ENCODE data around the gene CACNG3.
"Not testable (repeated sequence)": the region's sequence is repeated elsewhere in the genome, so short reads cannot be mapped to it uniquely, and the experiment has no call there.

Gene CACNG3

GRCh38 chr16:24337013-24337412 is 80.9 kb downstream of the CACNG3 start:
- no peak for DNase-seq

DNA sequence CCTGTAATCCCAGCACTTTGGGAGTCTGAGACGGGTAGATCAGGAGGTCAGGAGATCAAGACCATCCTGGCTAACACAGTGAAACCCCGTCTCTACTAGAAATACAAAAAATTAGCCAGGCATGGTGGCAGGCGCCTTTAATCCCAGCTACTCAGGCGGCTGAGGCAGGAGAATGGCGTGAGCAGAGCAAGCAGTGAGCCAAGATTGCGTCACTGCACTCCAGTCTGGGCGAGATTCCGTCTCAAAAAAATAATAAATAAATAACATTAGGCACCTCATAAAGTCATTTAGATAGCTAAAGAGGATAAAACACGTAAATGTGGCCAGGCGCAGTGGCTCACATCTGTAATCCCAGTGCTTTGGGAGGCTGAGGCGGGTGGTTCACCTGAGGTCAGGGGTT is 87.7 kb downstream of the CACNG3 start:
- not testable (repeated sequence) for DNase-seq

GRCh38 chr16:24344784-24345183 is 88.6 kb downstream of the CACNG3 start:
- no peak for DNase-seq

- DNase-seq, result no peak
Observed at GRCh38 chr16:24345704-24346103, 89.6 kb downstream of the CACNG3 start.

DNA sequence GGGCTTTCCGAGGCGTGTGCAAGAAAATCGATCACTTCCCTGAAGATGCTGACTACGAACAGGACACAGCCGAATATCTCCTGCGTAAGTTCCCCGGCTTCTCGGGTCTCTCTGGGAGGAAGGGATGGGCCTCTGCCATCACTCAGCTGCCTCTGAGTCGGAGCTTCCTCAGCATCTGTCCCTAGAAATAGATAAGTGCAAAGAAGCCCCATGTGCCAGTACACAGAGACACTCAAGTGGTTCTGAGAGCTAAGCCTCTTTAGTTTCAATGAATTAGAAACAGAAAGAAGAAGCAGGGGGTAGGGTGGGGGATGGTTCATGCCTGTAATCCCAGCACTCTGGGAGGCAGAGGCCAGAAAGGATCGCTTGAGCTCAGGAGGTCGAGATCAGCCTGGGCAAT is 90.6 kb downstream of the CACNG3 start:
- no peak for DNase-seq

GRCh38 chr16:24347556-24347955 is 91.4 kb downstream of the CACNG3 start:
- no peak for DNase-seq

GRCh38 chr16:24348545-24349290 is 92.6 kb downstream of the CACNG3 start:
- DNase-seq, result no peak

DNA sequence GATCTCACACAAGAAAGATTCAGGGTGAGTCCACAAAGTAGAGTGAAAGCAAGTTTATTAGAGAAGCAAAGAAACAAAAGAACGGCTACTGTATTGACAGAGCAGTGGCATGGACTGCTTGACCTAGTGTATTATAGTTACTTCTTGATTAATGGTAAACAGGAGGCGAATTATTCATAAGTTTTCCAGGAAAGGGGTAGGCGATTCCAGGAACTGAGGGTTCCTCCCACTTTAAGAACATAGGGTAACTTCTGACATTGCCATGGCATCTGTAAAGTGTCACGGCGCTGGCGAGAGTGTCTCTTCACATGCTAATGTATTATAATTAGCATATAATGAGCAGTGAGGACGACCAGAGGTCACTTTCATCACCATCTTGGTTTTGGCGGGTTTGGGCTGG is 93.2 kb downstream of the CACNG3 start:
- DNase-seq, result no peak

GRCh38 chr16:24352746-24353145 is 96.6 kb downstream of the CACNG3 start:
- DNase-seq, result no peak

DNA sequence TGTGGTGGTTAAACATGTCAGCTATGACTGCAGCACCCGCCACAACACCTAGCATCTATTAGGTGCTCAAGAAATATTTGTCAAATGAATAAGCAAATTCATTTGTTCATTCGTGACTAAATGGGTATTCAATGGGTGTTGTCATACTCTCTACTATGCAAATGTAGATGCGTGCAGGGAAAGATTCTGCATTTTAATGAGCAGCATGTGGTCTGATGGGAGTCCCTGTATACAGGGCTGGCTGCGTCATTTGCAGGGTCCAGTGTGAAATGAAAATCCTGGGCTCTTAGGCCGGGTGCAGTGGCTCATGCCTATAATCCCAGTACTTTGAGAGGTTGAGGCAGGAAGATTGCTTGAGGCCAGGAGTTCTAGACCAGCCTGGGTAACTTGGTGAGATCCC is 97.5 kb downstream of the CACNG3 start:
- no peak for DNase-seq

- no peak for DNase-seq
Observed at GRCh38 chr16:24357511-24357910, 101.4 kb downstream of the CACNG3 start.

DNA sequence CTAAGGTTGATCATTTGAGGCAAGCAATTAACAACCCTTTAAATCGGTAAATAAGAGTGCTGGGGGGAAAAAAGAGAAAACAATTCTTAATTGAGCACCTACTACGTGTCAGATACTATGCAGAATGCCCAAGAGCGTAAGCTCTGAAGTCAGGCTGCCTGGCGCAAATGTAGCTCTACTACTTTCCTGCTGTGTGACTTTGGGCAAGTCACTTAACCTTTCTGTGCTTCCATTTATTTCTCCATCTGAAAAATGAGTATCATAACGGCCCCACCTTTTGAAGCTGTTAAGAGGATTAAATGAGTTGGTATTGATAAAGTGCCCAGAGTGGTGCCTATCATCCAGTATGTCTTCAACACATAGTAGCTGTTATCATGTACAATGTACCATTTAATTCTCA is 102.0 kb downstream of the CACNG3 start:
- DNase-seq, result no peak

GRCh38 chr16:24359490-24359889 is 103.4 kb downstream of the CACNG3 start:
- DNase-seq, result no peak

- no peak for DNase-seq
Observed at GRCh38 chr16:24360936-24361335, 104.8 kb downstream of the CACNG3 start.

DNA sequence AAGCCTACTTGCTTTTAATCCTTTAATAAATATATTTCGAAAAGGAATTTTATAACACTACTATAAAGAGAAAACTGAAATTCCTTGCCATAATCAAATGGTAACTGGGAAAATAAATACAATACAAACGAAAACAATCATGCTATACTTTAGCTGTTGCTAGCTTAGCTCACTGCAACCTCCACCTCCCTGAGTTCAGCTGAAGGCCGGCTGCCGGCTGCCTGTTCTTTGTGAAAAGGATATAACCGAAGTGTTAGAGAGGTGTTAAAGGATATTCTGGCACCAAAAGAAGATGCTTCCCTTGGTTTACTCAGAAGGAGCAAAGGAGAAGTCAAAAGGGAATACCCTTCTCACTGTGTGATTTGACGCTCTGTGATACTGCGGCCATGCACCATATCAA is 108.5 kb downstream of the CACNG3 start:
- no peak for DNase-seq

DNA sequence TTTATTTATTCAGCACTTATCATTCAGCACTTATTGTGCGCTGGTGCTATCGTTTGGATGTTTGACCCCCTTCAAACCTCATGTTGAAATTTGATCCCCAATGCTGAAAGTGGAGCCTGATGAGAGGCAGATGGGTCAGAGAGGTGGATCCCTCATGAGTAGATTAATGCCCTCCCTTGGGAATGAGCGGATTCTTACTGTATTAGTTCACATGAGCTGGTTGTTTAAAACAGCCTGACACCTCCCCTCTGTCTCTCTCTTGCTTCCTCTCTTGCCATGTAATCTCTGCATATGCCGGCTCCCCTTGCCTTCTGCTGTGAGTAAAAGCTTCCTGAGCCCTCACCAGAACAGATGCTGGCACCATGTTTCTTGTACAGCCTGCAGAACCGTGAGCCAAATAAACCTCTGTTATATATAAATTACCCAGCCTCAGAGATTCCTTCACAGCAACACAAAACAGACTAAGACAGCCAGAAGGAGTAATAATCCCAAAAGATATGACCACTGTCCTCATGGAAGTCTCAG is 111.1 kb downstream of the CACNG3 start:
- no peak for DNase-seq

DNA sequence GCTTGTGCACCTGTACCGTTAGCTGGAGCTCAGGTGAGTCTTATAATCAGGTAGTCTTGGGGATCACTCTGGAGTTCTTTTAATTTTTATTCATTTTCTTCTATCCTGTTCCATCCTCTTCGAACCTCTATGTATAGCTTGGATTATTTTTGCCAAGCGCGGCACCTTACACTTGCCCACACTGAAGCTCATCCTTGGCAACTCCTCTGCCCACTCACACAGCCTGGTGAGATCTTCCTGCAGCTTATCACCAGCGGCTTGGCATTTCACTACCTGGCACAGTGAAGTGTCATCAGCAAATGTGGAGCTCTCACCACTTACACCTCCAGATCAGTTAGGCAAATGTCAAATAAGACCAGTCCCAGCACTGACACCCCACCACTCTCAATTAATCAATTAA is 116.7 kb downstream of the CACNG3 start:
- no peak for DNase-seq

DNA sequence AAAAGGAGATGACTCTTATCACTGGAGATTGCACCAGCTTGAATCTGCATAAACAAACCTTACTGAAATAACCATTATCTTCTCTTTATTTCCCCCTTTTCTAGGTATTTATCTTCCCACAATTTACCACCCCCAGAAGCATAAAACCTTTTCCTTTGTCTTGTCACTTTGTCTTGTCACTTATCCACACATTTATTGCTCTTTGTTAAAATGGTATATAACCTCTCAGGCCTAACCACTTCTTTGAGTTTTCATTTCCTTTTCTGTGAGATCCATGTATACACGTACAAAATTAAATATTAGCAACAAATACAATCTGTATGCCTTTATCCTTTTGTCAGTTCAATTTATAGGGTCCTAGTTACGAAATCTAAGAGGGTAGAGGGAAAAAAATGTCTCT is 122.9 kb downstream of the CACNG3 start:
- DNase-seq, result no peak

DNA sequence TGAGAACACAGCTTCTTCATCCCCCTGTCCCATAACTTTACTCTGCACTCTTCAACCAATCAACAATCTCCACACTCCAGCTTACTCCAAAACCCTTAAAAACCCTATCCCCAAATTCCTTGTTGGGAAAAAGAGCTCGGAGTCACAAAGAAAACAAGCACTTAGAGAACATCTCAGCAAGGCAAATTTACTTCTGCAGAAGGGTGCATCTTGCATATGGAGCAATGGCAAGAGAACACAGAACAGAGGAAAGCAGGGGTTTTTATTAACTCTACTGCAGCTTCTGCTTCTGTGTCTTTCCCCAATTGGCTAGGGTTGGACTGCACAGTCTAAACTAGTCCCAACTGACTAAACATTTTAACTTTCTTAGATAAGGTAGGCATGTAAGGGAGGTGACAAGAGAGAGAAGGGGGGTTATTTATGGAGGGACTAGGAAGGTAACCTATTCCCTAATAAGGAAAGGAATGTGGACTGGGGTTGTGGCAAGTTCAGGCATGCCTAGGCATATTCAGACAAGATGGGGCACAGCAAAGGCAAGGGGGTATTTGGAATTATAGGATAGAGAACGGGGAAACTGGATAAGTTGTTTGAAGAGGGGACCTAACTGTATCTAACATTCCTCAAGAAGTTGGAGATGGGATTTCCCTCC is 125.5 kb downstream of the CACNG3 start:
- DNase-seq, result no peak

DNA sequence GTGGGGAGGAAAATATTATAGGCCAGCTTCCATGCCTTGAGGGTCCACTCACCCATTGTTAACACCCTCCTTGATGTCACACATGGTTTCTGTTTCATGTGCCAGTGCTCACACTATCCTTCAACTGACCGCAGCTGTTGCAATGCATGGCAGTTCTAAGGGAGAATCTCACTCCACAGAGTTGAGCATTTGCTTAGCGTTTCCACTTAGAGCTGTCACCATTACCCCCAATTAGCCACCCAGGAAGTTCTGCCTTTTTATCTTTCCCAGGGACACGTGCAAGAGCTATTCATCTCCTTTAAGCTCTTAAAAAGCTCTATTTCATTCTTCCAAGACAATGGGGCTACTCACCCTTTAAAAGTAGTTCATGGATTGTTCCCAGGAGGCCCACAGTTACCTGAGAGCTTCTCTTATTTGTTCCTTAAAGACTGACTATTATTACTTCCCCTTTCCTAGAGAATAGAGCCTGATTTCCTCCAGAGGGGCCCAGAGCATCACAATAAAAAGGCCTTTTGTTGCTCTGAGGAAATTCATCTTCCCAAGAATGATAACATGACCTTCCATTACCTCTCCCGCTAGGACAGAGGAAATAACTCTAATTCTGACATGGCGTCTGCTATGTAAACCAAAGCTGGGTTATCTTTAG is 126.8 kb downstream of the CACNG3 start:
- no peak for DNase-seq

- DNase-seq, result no peak
Observed at GRCh38 chr16:24394341-24394740, 138.2 kb downstream of the CACNG3 start.

GRCh38 chr16:24396350-24397271 is 140.5 kb downstream of the CACNG3 start:
- no peak for DNase-seq

DNA sequence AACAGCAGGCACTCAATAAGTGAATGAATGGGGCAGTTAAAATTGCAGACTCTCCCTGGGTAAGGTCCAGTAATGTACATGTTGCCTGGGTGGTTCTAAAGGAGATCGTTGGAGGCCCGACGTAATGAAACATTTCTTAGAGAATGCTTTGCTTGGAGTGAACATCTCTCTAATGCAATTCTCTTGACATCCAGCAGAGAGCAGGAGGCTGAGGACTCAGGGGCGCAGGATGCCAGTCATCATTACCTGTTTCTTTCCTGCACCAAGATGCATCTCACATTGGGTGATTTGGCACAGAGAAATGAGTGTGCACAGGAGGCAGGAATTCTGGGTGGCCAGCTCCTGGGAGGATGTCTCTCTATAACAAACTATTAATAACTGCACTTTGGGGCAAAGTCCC is 152.9 kb downstream of the CACNG3 start:
- no peak for DNase-seq
